GM19043 (cell line): ENCODE measurements around the gene PTOV1.

Experiments
- ATAC-seq: cut with Tn5 transposase; IDR thresholded peaks from one replicate; pipeline ENCODE4 v1.9.1; 2021; ENCODE audit warnings: low read depth; ENCODE audit not compliant: unreplicated experiment

The PTOV1 gene

DNA sequence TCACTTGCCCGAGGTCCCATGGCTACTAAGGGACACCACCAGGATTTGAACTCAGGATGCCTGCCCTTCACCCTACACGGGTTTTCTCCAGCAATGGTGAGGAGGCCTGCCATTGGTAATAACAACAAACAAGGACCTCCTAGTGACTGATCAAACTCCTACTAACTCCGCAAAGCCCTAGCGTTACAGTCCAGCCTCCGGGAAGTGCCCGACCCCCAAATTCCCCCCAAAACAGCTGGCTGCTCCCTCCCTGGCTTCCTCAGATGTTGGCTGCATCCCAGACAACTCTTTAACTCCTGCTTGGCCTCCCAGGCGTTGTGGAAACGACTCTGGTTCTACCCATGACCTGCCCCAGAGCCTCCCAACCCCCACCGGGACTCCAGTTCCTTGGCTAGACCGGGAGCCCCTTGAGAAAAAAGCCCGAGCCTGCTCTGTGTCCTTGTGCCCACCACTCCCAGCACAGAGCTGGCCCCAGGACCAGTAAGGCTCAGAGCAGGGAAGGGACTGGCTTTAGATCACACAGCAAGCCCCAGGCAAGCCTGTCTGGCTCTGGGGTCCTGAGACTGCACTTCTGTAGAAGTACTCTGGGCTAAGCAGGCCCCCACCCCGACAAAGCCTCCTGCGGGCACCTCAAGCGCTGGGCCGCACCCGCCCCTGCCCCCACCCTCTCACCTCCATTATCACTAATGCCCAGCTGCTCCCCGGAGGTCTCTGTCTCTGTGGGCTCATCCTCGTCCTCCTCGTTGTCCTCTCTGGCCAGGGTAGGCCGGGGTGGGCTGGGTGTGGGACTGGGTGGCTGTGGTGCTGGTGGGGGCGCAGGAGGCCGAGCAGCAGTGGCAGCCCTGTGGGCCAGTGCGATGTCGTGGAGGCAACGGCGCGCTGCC is 21.5 kb downstream of the PTOV1 start:
- ATAC-seq: no peak

DNA sequence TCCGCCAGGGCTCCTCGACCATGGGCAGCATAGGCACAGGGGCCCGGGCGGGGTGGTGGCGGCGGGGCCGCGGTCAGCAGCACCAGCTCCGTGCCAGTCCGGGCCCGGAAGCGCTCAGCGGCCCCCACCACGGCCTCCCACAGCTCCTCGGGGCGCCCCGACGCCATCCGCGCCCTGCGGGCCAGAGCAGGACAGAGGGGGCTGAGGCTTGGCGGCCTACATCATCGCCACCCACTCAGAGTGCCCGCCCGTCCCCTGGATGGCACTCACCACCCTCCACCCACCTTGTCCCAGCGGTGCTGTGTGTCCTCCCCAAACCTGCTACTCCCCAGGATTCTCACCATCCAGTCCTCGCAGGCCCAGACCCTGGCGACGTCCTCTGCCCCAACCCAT is 22.2 kb downstream of the PTOV1 start:
- ATAC-seq: no peak

GRCh38 chr19:49873834-49874233 is 22.9 kb downstream of the PTOV1 start:
- no peak for ATAC-seq

DNA sequence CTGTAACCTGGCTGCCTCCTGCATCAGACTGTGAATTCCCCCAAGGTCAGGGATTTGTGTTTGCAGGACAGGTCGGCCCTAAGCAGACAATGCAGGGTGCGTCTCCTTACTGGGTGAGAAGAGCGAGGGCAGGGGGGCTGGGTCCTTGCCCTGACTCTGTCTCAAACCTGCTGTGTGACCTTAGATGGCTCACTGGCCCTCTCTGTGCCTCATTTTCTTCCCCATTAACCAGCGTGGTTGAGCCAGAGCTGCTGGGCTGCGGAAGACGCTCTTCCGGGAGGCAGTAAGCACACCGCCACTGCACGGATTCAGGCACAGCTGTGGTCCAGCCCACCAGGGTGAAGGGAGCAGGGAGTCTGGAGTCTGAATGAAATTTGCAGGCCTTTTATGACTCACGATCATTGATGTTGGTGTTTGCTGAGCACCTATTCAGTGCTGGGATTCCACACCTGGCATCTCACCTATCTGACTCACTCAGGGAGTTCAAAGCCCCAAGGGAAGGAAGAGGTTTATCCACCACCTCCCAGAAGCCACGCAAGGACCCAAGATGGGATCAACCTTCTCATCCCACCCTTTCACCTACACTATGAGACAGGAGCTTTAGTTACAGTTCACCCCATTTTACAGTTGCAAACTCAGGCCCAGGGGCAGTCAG is 23.7 kb downstream of the PTOV1 start:
- ATAC-seq: no peak

DNA sequence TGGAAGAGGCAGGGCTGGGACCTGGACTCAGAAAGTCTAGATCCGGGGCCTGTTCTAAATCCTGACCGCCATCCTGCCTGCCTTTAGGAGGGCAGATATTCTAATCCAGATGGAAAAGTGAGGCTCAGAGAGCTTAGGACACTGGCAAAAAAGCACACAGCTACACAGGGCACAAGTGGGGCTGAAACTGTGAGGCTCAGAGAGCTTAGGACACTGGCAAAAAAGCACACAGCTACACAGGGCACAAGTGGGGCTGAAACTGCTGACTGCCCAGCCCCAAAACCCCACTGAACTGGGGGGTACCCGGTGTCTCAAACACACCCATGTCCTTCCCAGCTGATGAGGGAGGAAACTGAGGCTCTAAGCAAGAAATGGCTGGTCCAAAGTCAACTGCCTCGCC is 24.2 kb downstream of the PTOV1 start:
- ATAC-seq: no peak

DNA sequence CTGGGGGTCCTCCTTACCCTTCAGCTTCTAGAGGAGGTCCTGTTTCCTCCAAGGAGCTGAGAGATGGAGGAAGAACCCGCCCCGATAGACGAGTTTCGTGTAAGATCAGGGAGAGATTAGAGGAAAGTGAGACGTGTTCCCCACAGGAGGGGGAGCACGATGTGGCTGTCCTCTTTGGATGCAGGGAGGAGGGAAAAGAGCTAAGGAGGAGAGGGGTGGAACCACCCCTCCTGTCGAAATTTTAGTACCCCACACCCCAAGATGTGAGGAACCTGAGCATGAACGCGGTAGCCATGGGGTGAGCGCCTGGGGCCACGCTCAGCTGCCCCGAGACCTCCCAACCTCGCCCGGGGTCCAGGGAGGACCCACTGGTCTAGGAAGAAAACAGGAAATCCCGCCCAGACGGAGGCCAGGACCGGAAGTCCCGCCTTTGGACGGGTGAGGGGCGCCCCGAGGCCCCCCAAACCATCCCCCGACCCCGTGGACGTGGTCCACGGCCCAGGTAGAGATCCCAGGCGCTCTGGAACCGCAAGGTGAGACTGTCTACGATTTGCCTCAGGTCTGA is 25.0 kb downstream of the PTOV1 start:
- no peak for ATAC-seq

DNA sequence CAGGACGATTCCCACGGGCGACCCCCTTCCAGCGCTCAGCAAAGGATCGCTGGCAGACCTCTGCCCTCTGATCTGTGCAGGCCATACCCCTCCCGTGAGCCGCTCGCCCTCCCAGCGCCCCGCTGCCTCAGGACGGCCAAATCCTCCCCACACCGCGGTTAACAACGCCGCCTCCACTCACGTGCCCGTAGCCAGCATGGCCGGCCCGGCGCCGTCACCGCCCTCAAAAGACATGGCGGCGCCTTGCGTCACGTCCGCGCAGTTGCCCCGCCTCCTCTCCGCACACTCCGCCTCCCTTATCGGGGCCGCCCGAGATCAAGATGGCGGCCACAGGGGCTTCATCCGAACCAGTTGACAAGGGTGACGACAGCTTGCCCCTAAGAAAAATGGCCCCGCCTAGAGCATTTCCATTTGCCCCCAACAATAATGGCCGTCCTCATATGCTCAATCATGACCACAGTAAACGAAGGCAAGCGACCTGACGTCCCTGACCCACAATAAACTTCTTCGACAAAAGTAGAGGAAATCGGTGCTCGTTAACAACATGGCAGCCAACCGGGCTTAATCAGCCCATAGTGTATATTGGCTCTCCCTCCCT is 25.6 kb downstream of the PTOV1 start:
- ATAC-seq: peak; percentile 41

GRCh38 chr19:49877020-49877878 is 26.3 kb downstream of the PTOV1 start, which contains the start of the genes AKT1S1 and TBC1D17:
Gene AKT1S1, minus strand, starts transcription at chr19:49877355. Its CDS starts 4,060 bp downstream, at chr19:49873295.
Gene TBC1D17, plus strand, starts transcription at chr19:49877702. Its CDS starts 22 bp downstream, at chr19:49877724.
- ATAC-seq: peak; percentile 46

GRCh38 chr19:49877879-49878743 is 27.2 kb downstream of the PTOV1 start:
- ATAC-seq: peak; percentile 42

DNA sequence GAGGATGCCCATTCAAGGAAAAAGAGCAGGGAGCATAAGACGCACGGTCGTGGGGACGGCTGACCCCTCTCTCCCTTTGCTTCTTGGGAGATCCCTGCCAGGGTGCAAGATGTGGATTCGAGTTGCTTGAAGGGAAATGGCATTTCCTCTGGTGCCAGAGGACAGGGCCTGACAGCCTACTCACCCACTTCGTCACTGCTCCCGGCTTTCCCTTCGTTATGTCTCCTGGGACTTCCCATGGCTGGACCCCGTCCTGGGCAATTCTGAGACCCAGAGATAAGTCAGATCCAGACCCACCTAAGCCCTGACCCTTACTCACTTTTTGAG is 27.7 kb downstream of the PTOV1 start:
- no peak for ATAC-seq

- ATAC-seq: no peak
Measured at GRCh38 chr19:49879243-49879963, 28.4 kb downstream of the PTOV1 start.

- ATAC-seq: no peak
Measured at GRCh38 chr19:49880162-49880869, 29.4 kb downstream of the PTOV1 start.

DNA sequence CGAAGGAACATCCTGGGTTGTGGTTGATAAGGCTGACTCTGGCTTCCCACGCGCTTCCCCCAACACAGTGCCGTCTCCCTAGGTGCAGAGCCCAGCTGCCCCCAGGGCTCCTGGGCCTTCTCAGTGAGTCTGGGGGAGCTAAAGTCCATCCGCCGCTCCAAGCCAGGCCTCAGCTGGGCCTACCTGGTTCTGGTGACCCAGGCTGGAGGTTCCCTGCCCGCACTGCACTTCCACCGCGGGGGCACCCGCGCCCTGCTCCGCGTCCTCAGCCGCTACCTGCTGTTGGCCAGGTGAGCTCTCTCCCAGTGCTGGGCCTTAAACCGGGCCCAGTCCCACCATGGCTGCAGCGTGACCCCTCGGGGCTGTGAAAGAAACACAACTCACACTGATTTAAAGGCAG is 30.2 kb downstream of the PTOV1 start:
- no peak for ATAC-seq

- no peak for ATAC-seq
Measured at GRCh38 chr19:49881672-49882394, 30.9 kb downstream of the PTOV1 start.

GRCh38 chr19:49882643-49883042 is 31.7 kb downstream of the PTOV1 start:
- no peak for ATAC-seq

DNA sequence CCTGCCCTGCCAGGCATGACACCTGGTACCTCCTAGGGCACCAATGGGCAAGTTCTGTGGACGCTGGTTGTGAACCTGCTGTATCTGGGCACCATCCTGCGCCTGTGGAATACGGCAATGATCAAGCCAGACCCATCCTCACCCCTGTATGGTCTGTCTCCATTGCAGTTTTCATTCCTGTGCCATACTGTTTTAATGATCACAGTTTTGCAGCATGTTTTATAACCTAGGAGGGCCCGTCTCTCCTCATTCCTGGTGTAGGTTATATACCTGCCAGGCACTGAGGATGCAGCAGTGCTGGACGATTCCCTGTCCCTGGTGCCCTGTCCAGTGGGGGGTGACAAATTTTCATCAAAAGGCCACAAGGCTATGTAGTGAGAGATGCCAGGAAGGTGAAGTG is 32.1 kb downstream of the PTOV1 start:
- no peak for ATAC-seq

- no peak for ATAC-seq
Measured at GRCh38 chr19:49884109-49884508, 33.1 kb downstream of the PTOV1 start.
